CD4-positive, alpha-beta T cell (primary cell): Measurements from ENCODE around the gene IGFLR1. TPM values are rescaled to one million over a fixed set of nuclear protein-coding genes. Genes with fewer than 3 reads are reported as not detected.

ENCODE experiments used
- ATAC-seq: fragments of 200-7000 bp; cut with Tn5 transposase; one replicate; pipeline ENCODE4 v1.10.0; 2022; ENCODE audit warnings: mild to moderate bottlenecking; ENCODE audit not compliant: poor library complexity
- CTCF ChIA-PET: fragments of 350-600 bp; sonication (Branson Sonifier 250); formaldehyde crosslinking; loops from one replicate; lab custom pipeline; 2021; ENCODE audit warnings: antibody characterized with exemption, inconsistent platforms; lab: Charles Lee
- POLR2A ChIA-PET: fragments of 350-600 bp; sonication (Branson Sonifier 250); formaldehyde crosslinking; loops from one replicate; lab custom pipeline; 2021; ENCODE audit warnings: antibody characterized with exemption, inconsistent platforms; lab: Charles Lee
- DNase-seq, 14 experiments: peaks; one replicate each; pipeline ENCODE4 v3.0.0-alpha.2; 2013 to 2020; ENCODE audit warnings: mixed read lengths in 2 of 14
- H3K27ac ChIP-seq, 2 donors: one replicate each; pipeline versions ENCODE4 v1.5.1 to v1.7.0; 2013; ENCODE audit warnings: low read length in 2 of 2, low read depth in 1 of 2, mild to moderate bottlenecking in 1 of 2
- H3K27me3 ChIP-seq, 2 experiments: 1 replicate in 1 of 2; 2 replicates in 1 of 2; pipeline versions ENCODE4 v1.6.1 to v1.7.0; 2013; ENCODE audit warnings: low read length in 2 of 2, control low read depth in 1 of 2, mild to moderate bottlenecking in 1 of 2, moderate library complexity in 1 of 2; ENCODE audit not compliant: insufficient read depth in 2 of 2, control insufficient read depth in 1 of 2
- H3K36me3 ChIP-seq: one replicate; pipeline ENCODE4 v1.6.1; 2013; ENCODE audit warnings: low read length, control low read depth; ENCODE audit not compliant: insufficient read depth
- H3K4me1 ChIP-seq: one replicate; pipeline ENCODE4 v1.6.1; 2013; ENCODE audit warnings: low read length, control low read depth; ENCODE audit not compliant: insufficient read depth
- H3K4me3 ChIP-seq: one replicate; pipeline ENCODE4 v1.5.1; 2013; ENCODE audit warnings: mild to moderate bottlenecking, low read length, moderate library complexity
- H3K9me3 ChIP-seq, 2 experiments: 1 replicate in 1 of 2; 2 replicates in 1 of 2; pipeline versions ENCODE4 v1.6.1 to v1.7.0; 2013; ENCODE audit warnings: low read length in 2 of 2, mild to moderate bottlenecking in 2 of 2, control low read depth in 1 of 2, moderate library complexity in 1 of 2; ENCODE audit not compliant: control insufficient read depth in 1 of 2, insufficient read depth in 1 of 2
- H3K27ac Mint-ChIP-seq: one replicate; pipeline ENCODE4 v1.8.0; 2020; ENCODE audit warnings: mixed read lengths
- H3K27me3 Mint-ChIP-seq: one replicate; pipeline ENCODE4 v1.8.0; 2021; ENCODE audit warnings: mixed read lengths
- H3K36me3 Mint-ChIP-seq: one replicate; pipeline ENCODE4 v1.8.0; 2021; ENCODE audit warnings: low read depth, mixed read lengths
- H3K4me1 Mint-ChIP-seq: one replicate; pipeline ENCODE4 v1.8.0; 2021; ENCODE audit warnings: low read depth, mixed read lengths
- H3K4me3 Mint-ChIP-seq: one replicate; pipeline ENCODE4 v1.8.0; 2020; ENCODE audit warnings: mild to moderate bottlenecking, mixed read lengths
- H3K9me3 Mint-ChIP-seq: one replicate; pipeline ENCODE4 v1.8.0; 2020; ENCODE audit warnings: mixed read lengths
- CTCF ChIP-seq: fragments of 200-600 bp; IDR thresholded peaks from one replicate; pipeline ENCODE4 v1.8.0; 2022; ENCODE audit warnings: antibody characterized with exemption, mild to moderate bottlenecking
- intact Hi-C, 2 experiments: fragments of 100-400 bp; cut with DNase I in 1 of 2; cut with micrococcal nuclease in 1 of 2; formaldehyde crosslinking; loops; one replicate each; pipeline versions ENCODE4 v1.15.1 to v1.9.0; 2023 to 2025; cut with DNase I, micrococcal nuclease
- total RNA-seq, 174 experiments: library from RNA in 2 of 174; stranded (reverse) in 2 of 174; gene quantifications; one replicate each; pipeline ENCODE4 v1.2.3 and lab custom pipeline; 2021 to 2026

Gene IGFLR1
- total RNA-seq, 2 experiments from 2014 or later, result 40.3 to 43.1 TPM

DNA sequence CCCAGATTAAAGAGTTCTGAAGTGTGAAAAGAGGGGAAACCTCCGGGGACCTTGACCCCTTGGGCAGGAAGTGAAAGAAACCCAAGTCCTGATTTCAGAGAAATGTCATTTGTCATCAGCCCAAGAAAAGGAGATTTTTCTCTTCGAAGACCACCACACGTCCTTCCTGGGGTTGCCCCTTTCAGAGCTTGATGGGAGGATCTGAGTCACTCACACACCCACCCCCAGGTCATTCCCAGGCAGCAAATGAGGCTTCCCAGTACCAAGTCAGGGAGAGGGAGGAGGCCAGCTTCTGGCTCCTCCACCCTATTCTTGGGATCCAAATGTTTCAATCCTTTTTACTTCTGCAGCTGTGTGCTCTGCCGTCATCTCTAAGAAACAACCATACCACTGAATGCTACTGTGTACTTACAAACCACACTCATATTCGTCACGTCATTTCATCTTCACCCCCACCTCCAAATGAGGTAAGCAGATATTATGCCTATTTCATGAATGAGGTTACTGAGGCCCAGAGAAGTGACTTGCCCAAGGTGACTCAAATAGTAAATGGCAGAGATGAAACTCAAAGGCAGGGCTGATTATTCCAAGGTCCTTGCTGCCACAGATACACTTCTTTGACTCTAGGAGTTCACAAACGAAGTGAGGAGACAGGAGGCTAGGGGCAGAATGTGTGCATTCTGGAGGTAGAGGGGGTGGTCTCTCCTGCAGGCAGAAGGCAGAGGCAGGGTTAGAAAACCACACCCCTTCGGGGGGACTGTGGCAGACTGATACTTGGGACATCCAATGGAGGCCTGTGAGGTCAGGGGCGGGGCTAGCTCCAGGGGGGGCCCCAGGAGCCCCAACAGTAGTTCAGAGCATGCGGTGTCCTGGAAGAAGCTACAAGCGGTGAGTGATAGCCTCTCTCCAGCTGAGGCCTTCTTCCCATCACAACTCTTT, 29.4 kb downstream of the IGFLR1 start:
- ATAC-seq (peak; percentile 24), DNase-seq (peak in 7 of 14 experiments; percentile 15 to 80 (median 43))
- peak overlapping the region; percentile 9 for H3K4me3 ChIP-seq
- H3K4me3 Mint-ChIP-seq, result peak overlapping the region; percentile 83
- H3K9me3 Mint-ChIP-seq, result no peaks in the 10 kb centered on the region
- peaks cover 11% of the 10 kb centered on the region for H3K36me3 Mint-ChIP-seq
- peak overlapping the region; percentile 89 for H3K27ac Mint-ChIP-seq
- H3K4me1 ChIP-seq, result peaks cover 72% of the 10 kb centered on the region
- H3K27me3 Mint-ChIP-seq, result no peaks in the 10 kb centered on the region
- H3K4me1 Mint-ChIP-seq, result peaks cover 61% of the 10 kb centered on the region
- POLR2A ChIA-PET, result interaction anchor here (1.2 to 6.3 kb wide), 3 partner anchors 11 to 32 kb away, joined by 5 to 63 read pairs (median 6); partner anchors contain the start of genes IGFLR1, PSENEN and U2AF1L4
- H3K27ac ChIP-seq, result peak overlapping the region in 1 of 2 donors; percentile 32
- no peaks in the 10 kb centered on the region for H3K36me3 ChIP-seq
- H3K27me3 ChIP-seq, result no peaks in the 10 kb centered on the region
- no peak for TF ChIP-seq CTCF
- H3K9me3 ChIP-seq, result no peaks in the 10 kb centered on the region
- intact Hi-C loops, result loop anchor here (1.0 to 10.0 kb wide), 2 partner anchors 11 to 448 kb away; partner anchors contain the start of gene USF2 (in 1 of the 2)
- CTCF ChIA-PET, result interaction anchor here (0.5 to 1.4 kb wide), 4 partner anchors 11 to 239 kb away, joined by 3 to 4 read pairs (median 3); partner anchors contain the start of gene IGFLR1

GRCh38 chr19:35710784-35711723, 31.2 kb downstream of the IGFLR1 start:
- Mint-ChIP-seq H3K4me3 (peak overlapping the region; percentile 67), H3K27me3 (no peaks in the 10 kb centered on the region), H3K27ac (peak overlapping the region; percentile 89), H3K9me3 (no peaks in the 10 kb centered on the region), H3K4me1 (peaks cover 48% of the 10 kb centered on the region), H3K36me3 (no peaks in the 10 kb centered on the region)
- intact Hi-C loops, result loop anchor here in 1 of 2 experiments (10.0 kb wide), 1 partner anchor 446 kb away; the partner anchor contains the start of gene USF2
- Histone ChIP-seq H3K27ac (no peak overlapping the region), H3K36me3 (no peaks in the 10 kb centered on the region), H3K9me3 (no peaks in the 10 kb centered on the region), H3K4me1 (peaks cover 60% of the 10 kb centered on the region), H3K27me3 (no peaks in the 10 kb centered on the region), H3K4me3 (no peak overlapping the region)
- TF ChIP-seq CTCF, result no peak
- ChIA-PET POLR2A (interaction anchor here (0.6 to 6.3 kb wide), 3 partner anchors 9 to 819 kb away, joined by 3 to 63 read pairs (median 3); partner anchors contain the start of genes PSENEN and U2AF1L4), CTCF (interaction anchor here (1.1 kb wide), 1 partner anchor 9 kb away, joined by 3 read pairs; no protein-coding TSS in a partner anchor)
- DNase-seq (peak in 3 of 14 experiments; percentile 46 to 57 (median 46)), ATAC-seq (peak; percentile 13)

GRCh38 chr19:35708391-35708790, 33.9 kb downstream of the IGFLR1 start:
- no peaks in the 10 kb centered on the region for H3K36me3 ChIP-seq
- no peak for TF ChIP-seq CTCF
- H3K27me3 ChIP-seq, result no peaks in the 10 kb centered on the region
- no peaks in the 10 kb centered on the region for H3K9me3 Mint-ChIP-seq
- H3K4me3 Mint-ChIP-seq, result no peak overlapping the region
- ATAC-seq (no peak), DNase-seq (no peak)
- H3K36me3 Mint-ChIP-seq, result no peaks in the 10 kb centered on the region
- no peak overlapping the region for H3K27ac ChIP-seq
- ChIA-PET CTCF (no interaction called here), POLR2A (no interaction called here)
- no peak overlapping the region for H3K27ac Mint-ChIP-seq
- H3K27me3 Mint-ChIP-seq, result no peaks in the 10 kb centered on the region
- H3K4me1 Mint-ChIP-seq, result peaks cover 26% of the 10 kb centered on the region
- H3K4me3 ChIP-seq, result no peak overlapping the region
- H3K9me3 ChIP-seq, result no peaks in the 10 kb centered on the region
- intact Hi-C loops, result no loop called here
- peaks cover 34% of the 10 kb centered on the region for H3K4me1 ChIP-seq
